Cardiac muscle cell (in vitro differentiated cells and primary cell): ENCODE results near the gene SLC9A2. TPM values are rescaled to one million over a fixed set of nuclear protein-coding genes. Genes with fewer than 3 reads are reported as not detected.

Experiments used
- DNase-seq, 2 donors: peaks; one replicate each; pipeline versions ENCODE4 v3.0.0 to v3.0.0-alpha.2; 2010 to 2017; ENCODE audit warnings: low read depth in 1 of 2, low spot score in 1 of 2
- H3K27ac ChIP-seq: fragments of 200-600 bp; sonication (generic); 2 replicates; pipeline ENCODE4 v1.5.1; 2016
- H3K27me3 ChIP-seq: fragments of 200-600 bp; sonication (generic); 2 replicates; pipeline ENCODE4 v1.6.0; 2016; ENCODE audit warnings: control low read depth
- H3K36me3 ChIP-seq: fragments of 200-600 bp; sonication (generic); 2 replicates; pipeline ENCODE4 v1.5.1; 2016; ENCODE audit warnings: control low read depth
- H3K4me1 ChIP-seq: fragments of 200-600 bp; sonication (generic); 2 replicates; pipeline ENCODE4 v1.8.1; 2017; ENCODE audit warnings: low read depth, mild to moderate bottlenecking, mixed run types
- H3K4me3 ChIP-seq: fragments of 200-600 bp; sonication (generic); 2 replicates; pipeline ENCODE4 v1.5.1; 2016; ENCODE audit warnings: mild to moderate bottlenecking
- H3K9me3 ChIP-seq: fragments of 200-600 bp; sonication (generic); 2 replicates; pipeline ENCODE4 v1.5.1; 2017; ENCODE audit warnings: low read depth, mild to moderate bottlenecking, control low read depth
- CTCF ChIP-seq: IDR thresholded peaks from 2 replicates; pipeline ENCODE4 v1.5.1; 2012; ENCODE audit warnings: low read depth, mild to moderate bottlenecking, low read length
- polyA plus RNA-seq: library from polyadenylated mRNA; unstranded; fragments of >200 nt; fragmentation: Nextera tagmentation; extraction: Ambion mirVana; gene quantifications from 2 replicates; pipeline ENCODE4 v1.2.1, GENCODE V29; 2016
- total RNA-seq: library from RNA; depleted of rRNA; stranded (reverse); fragments of >200 nt; gene quantifications from 2 replicates; pipeline ENCODE4 v1.2.3, GENCODE V29; 2016

SLC9A2 gene
- total and polyA plus RNA-seq, 2 experiments from 2014 or later = 0.18 TPM; not detected in 1

DNA sequence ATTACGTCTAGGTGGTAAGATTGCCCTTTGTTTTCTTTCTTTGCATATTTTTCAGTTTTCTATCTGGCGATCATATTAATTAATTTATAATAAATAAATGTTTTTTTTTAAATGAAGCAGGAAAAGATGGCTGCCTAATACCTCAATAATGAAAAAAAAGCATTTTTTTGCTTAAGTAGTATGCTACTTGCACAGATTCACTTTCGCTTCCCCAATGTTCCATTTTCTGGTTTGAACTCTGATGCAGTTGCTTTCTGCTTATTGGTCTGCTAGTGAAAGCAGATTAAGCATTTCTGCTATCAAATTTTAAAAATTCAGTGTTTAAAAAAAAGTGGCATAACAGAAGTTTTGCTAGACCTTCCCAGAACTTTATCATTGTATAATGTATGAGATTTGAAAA, 130.6 kb downstream of the SLC9A2 start:
- Histone ChIP-seq H3K9me3 (no peaks in the 10 kb centered on the region), H3K27me3 (no peaks in the 10 kb centered on the region), H3K4me3 (no peak overlapping the region), H3K36me3 (no peaks in the 10 kb centered on the region), H3K4me1 (peaks cover 8% of the 10 kb centered on the region), H3K27ac (no peak overlapping the region)
- TF ChIP-seq CTCF = no peak
- no peak for DNase-seq

GRCh38 chr2:102753563-102754159, 134.3 kb downstream of the SLC9A2 start:
- no peak overlapping the region for H3K4me3 ChIP-seq
- no peaks in the 10 kb centered on the region for H3K36me3 ChIP-seq
- no peak overlapping the region for H3K27ac ChIP-seq
- H3K9me3 ChIP-seq = no peaks in the 10 kb centered on the region
- DNase-seq = peak; percentile 70 to 72
- TF ChIP-seq CTCF = peak; percentile 72
- H3K4me1 ChIP-seq = peaks cover 8% of the 10 kb centered on the region
- H3K27me3 ChIP-seq = no peaks in the 10 kb centered on the region

- Histone ChIP-seq H3K27me3 (no peaks in the 10 kb centered on the region), H3K9me3 (no peaks in the 10 kb centered on the region), H3K4me3 (no peak overlapping the region), H3K36me3 (no peaks in the 10 kb centered on the region), H3K27ac (no peak overlapping the region), H3K4me1 (peaks cover 8% of the 10 kb centered on the region)
- no peak for TF ChIP-seq CTCF
- DNase-seq = no peak
These were observed 135.2 kb downstream of the SLC9A2 start for GRCh38 chr2:102754456-102755145.

- H3K9me3 ChIP-seq = no peaks in the 10 kb centered on the region
- DNase-seq = no peak
- H3K27ac ChIP-seq = no peak overlapping the region
- no peak for TF ChIP-seq CTCF
- H3K4me1 ChIP-seq = peaks cover 8% of the 10 kb centered on the region
- no peaks in the 10 kb centered on the region for H3K36me3 ChIP-seq
- H3K4me3 ChIP-seq = no peak overlapping the region
- H3K27me3 ChIP-seq = no peaks in the 10 kb centered on the region
These were observed 135.9 kb downstream of the SLC9A2 start for GRCh38 chr2:102755284-102755683.

- TF ChIP-seq CTCF = no peak
- H3K9me3 ChIP-seq = no peaks in the 10 kb centered on the region
- H3K36me3 ChIP-seq = no peaks in the 10 kb centered on the region
- H3K27me3 ChIP-seq = no peaks in the 10 kb centered on the region
- no peak for DNase-seq
- H3K4me3 ChIP-seq = no peak overlapping the region
- H3K27ac ChIP-seq = no peak overlapping the region
- H3K4me1 ChIP-seq = peaks cover 7% of the 10 kb centered on the region
These were observed 139.1 kb downstream of the SLC9A2 start for GRCh38 chr2:102758439-102758838.

Other genes starting within 250 kb of the SLC9A2 start
- gene IL18RAP, start 196.4 kb upstream of the SLC9A2 start, total RNA-seq = 0.09 TPM in 1 of 2 replicates, not detected in the other
- gene IL18RAP, start 196.4 kb upstream of the SLC9A2 start, polyA plus RNA-seq = 0.61 TPM in 1 of 2 replicates, not detected in the other
- gene SLC9A4, start 146.3 kb upstream of the SLC9A2 start, total RNA-seq = not detected in 2 replicates
- 0.17 and 0.29 TPM in 2 replicates for gene SLC9A4, start 146.3 kb upstream of the SLC9A2 start, polyA plus RNA-seq
- gene TMEM182, start 142.5 kb downstream of the SLC9A2 start, total RNA-seq = 2.7 and 5.2 TPM in 2 replicates
- 6.8 and 19.3 TPM in 2 replicates for gene TMEM182, start 142.5 kb downstream of the SLC9A2 start, polyA plus RNA-seq